Chondrocyte (in vitro differentiated cells): ENCODE data around the gene EVPLL. TPM values are rescaled to one million over a fixed set of nuclear protein-coding genes. Genes with fewer than 3 reads are reported as not detected.

Source experiments
- DNase-seq: peaks from one replicate; pipeline ENCODE4 v3.0.0; 2021; ENCODE audit warnings: mixed read lengths, low spot score
- H3K27ac Mint-ChIP-seq: one replicate; pipeline ENCODE4 v1.8.0; 2021; ENCODE audit warnings: mild to moderate bottlenecking, moderate library complexity, mixed read lengths; ENCODE audit not compliant: unreplicated experiment
- H3K27me3 Mint-ChIP-seq: 2 replicates; pipeline ENCODE4 v1.8.0; 2021; ENCODE audit warnings: low read depth, mixed read lengths
- H3K36me3 Mint-ChIP-seq: 2 replicates; pipeline ENCODE4 v1.8.0; 2021; ENCODE audit warnings: low read depth, mixed read lengths
- H3K4me1 Mint-ChIP-seq: 2 replicates; pipeline ENCODE4 v1.8.0; 2021; ENCODE audit warnings: low read depth, mild to moderate bottlenecking, mixed read lengths
- H3K4me3 Mint-ChIP-seq: one replicate; pipeline ENCODE4 v1.8.0; 2021; ENCODE audit warnings: mild to moderate bottlenecking, moderate library complexity, mixed read lengths; ENCODE audit not compliant: unreplicated experiment
- H3K9me3 Mint-ChIP-seq: 2 replicates; pipeline ENCODE4 v1.8.0; 2021; ENCODE audit warnings: low read depth, mixed read lengths
- CTCF ChIP-seq: fragments of 200-600 bp; sonication (generic); IDR thresholded peaks from 2 replicates; pipeline ENCODE4 v1.5.0; 2021; ENCODE audit warnings: antibody characterized with exemption, mild to moderate bottlenecking, moderate library complexity
- total RNA-seq: library from RNA; stranded (reverse); gene quantifications from 3 replicates; pipeline ENCODE4 v1.2.1, GENCODE V29; 2021

EVPLL gene
- total RNA-seq, 1 donor from 2014 or later: not detected

GRCh38 chr17:18339933-18340332 lies 37.6 kb upstream of the EVPLL start:
- no peak for DNase-seq

DNA sequence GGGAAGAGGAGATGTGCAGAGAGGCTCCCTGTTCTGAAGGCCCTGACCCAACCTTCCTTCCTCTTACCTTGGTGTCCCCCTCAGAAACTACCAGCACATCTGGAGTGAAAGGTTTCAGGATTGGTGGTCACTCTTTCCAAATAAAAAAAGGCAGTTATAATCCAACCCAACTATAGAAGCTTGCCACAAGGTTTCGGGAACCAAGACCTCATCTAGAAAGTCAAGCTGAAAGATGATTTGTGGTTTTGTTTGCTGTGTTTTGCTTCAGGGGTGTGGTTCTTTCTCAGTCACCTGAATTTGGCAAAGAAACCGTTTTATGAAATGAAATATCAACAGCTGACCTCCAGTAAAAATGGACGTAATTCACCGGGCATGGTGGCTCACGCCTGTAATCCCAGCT lies 33.6 kb upstream of the EVPLL start:
- no peak for TF ChIP-seq CTCF
- no peak overlapping the region for H3K4me3 Mint-ChIP-seq
- H3K4me1 Mint-ChIP-seq: no peaks in the 10 kb centered on the region
- no peak overlapping the region for H3K27ac Mint-ChIP-seq
- H3K9me3 Mint-ChIP-seq: no peaks in the 10 kb centered on the region
- DNase-seq: no peak
- no peaks in the 10 kb centered on the region for H3K27me3 Mint-ChIP-seq
- peaks cover 1% of the 10 kb centered on the region for H3K36me3 Mint-ChIP-seq

More at GRCh38 chr17:18339933-18340332, 37.6 kb upstream of the EVPLL start:
- TF ChIP-seq CTCF: no peak
- Mint-ChIP-seq H3K4me3 (no peak overlapping the region), H3K9me3 (no peaks in the 10 kb centered on the region), H3K36me3 (no peaks in the 10 kb centered on the region), H3K27ac (no peak overlapping the region), H3K4me1 (no peaks in the 10 kb centered on the region), H3K27me3 (no peaks in the 10 kb centered on the region)

DNA sequence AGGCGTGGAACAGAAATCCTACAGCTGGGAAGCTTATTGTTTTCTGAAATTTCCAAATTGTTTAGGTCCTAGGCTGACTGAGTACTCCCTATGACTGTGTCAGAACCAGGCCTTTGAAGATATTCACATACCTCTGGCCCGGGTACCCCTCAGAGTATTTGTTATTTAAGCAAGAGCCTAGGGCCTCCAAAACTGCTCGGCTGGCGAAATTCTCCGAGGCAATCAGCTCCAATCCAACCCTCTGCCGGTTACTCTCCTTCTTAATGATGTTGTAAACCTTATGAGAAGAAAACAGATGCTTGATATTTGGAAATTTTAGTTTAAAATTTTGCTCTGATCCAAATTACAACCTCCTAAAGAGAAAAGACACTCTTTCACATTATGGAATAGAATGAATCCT lies 24.0 kb upstream of the EVPLL start:
- Mint-ChIP-seq H3K36me3 (peaks cover 1% of the 10 kb centered on the region), H3K27ac (no peak overlapping the region), H3K4me1 (no peaks in the 10 kb centered on the region), H3K4me3 (no peak overlapping the region), H3K27me3 (no peaks in the 10 kb centered on the region), H3K9me3 (no peaks in the 10 kb centered on the region)
- no peak for DNase-seq
- TF ChIP-seq CTCF: no peak

DNA sequence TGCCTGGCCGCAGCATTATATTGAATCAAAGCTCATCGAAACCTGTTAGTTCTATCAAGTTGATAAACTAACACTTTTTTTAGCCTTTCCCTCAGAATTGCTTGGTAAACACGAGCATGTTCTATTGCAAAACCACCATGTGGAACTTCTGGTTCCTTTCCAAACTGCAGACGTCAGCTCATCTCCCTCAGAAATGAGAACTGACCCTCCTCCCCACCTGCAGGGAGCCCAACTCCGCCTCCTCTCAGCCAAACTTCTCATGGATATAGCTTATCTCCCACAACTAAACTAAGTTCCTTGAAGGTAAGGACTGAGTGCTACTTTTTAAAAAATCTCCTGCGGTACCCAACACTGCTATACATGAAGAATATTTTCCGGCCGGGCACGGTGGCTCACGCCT lies 21.0 kb upstream of the EVPLL start:
- Mint-ChIP-seq H3K36me3 (peaks cover 1% of the 10 kb centered on the region), H3K9me3 (no peaks in the 10 kb centered on the region), H3K27ac (no peak overlapping the region), H3K4me3 (no peak overlapping the region), H3K4me1 (no peaks in the 10 kb centered on the region), H3K27me3 (no peaks in the 10 kb centered on the region)
- DNase-seq: no peak
- TF ChIP-seq CTCF: no peak

DNA sequence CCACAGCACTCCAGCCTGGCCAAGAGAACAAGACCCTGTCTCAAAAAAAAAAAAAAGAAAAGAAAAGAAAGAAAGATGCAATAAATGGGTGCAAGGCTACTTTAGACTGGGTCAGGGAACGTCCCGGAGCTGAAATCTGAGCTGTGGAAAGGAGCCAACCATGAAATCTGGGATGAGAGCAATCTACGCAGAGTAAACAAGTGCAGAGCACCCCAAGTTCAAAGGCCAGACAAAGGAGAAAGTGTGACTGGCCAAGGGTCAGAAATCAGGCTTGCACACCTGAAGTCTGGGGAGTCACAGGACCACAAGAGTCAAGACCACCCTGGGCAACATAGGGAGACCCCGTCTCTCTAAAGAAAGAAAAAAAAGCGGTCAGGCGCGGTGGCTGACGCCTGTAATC lies 17.1 kb upstream of the EVPLL start:
- Mint-ChIP-seq H3K27ac (no peak overlapping the region), H3K36me3 (no peaks in the 10 kb centered on the region), H3K4me3 (no peak overlapping the region), H3K27me3 (no peaks in the 10 kb centered on the region), H3K4me1 (peaks cover 10% of the 10 kb centered on the region), H3K9me3 (no peaks in the 10 kb centered on the region)
- no peak for DNase-seq
- TF ChIP-seq CTCF: no peak
